K562 (cell line): ENCODE measurements around the gene KCNE1. TPM values are rescaled to one million over a fixed set of nuclear protein-coding genes. Genes with fewer than 3 reads are reported as not detected.

Experiments
- CBFA2T2 ChIP-seq: fragments of 450-650 bp; conservative IDR thresholded peaks from 2 replicates; pipeline ENCODE4 v1.6.1; 2017; ENCODE audit warnings: mild to moderate bottlenecking
- DNMT1 ChIP-seq: fragments of 450-650 bp; IDR thresholded peaks from 2 replicates; pipeline ENCODE4 v1.6.1; 2016; ENCODE audit warnings: antibody characterized with exemption, mild to moderate bottlenecking
- GMEB1 ChIP-seq: fragments of 250-450 bp; sonication (Bioruptor Pico); IDR thresholded peaks from 2 replicates; pipeline ENCODE4 v1.4.0; 2020; ENCODE audit warnings: mild to moderate bottlenecking
- MYC ChIP-seq, 2 experiments: fragments of 250-450 bp in 1 of 2; sonication (Bioruptor Pico) in 1 of 2; IDR thresholded peaks; 2 replicates each; pipeline versions ENCODE4 v1.5.1 to v1.6.1; 2012 to 2021; ENCODE audit warnings: low read depth in 2 of 2, borderline replicate concordance in 1 of 2, improper control_type of control experiment in 1 of 2, low read length in 1 of 2, mild to moderate bottlenecking in 1 of 2, moderate library complexity in 1 of 2
- NFXL1 ChIP-seq: fragments of 450-650 bp; formaldehyde crosslinking; IDR thresholded peaks from 2 replicates; pipeline ENCODE4 v1.4.0; 2021; ENCODE audit warnings: mild to moderate bottlenecking
- RBM17 ChIP-seq: fragments of 200-400 bp; formaldehyde crosslinking; IDR thresholded peaks from 2 replicates; pipeline ENCODE4 v1.6.1; 2017; ENCODE audit warnings: low read depth, mild to moderate bottlenecking, low read length, borderline replicate concordance
- RHOXF2B ChIP-seq: fragments of 250-450 bp; sonication (Bioruptor Pico); conservative IDR thresholded peaks from 2 replicates; pipeline ENCODE4 v1.5.1; 2021
- RNF2 ChIP-seq: sonication (generic); IDR thresholded peaks from 2 replicates; pipeline ENCODE4 v1.6.1; 2016
- ZNF174 ChIP-seq: fragments of 250-450 bp; sonication (Bioruptor Pico); IDR thresholded peaks from 2 replicates; pipeline ENCODE4 v1.4.0; 2020; ENCODE audit warnings: mild to moderate bottlenecking
- ZNF197 ChIP-seq: fragments of 200-800 bp; sonication (Bioruptor generic); IDR thresholded peaks from 2 replicates; pipeline ENCODE4 v1.6.1; 2016; ENCODE audit warnings: low read depth, missing genetic modification characterization, missing compliant biosample characterization
- ZNF263 ChIP-seq: sonication (generic); formaldehyde crosslinking; IDR thresholded peaks from 2 replicates; pipeline ENCODE4 v1.8.0; 2022; ENCODE audit warnings: mild to moderate bottlenecking, missing genetic modification reagents, borderline replicate concordance
- ZSCAN32 ChIP-seq: fragments of 450-650 bp; formaldehyde crosslinking; IDR thresholded peaks from 2 replicates; pipeline ENCODE4 v1.4.0; 2020; ENCODE audit warnings: mild to moderate bottlenecking, moderate library complexity
- polyA plus RNA-seq, 8 experiments: library from polyadenylated mRNA; depleted of rRNA in 4 of 8; stranded (reverse) in 5 of 8; unstranded in 3 of 8; fragments of >200 nt; fragmentation: Nextera tagmentation in 2 of 8; fragmentation: Illumina TruSeq in 1 of 8; extraction: Ambion mirVana in 2 of 8; extraction: Trizol in 1 of 8; gene quantifications; 2 replicates each; pipeline versions ENCODE4 v1.2.1 to v1.2.3, GENCODE V29; 2011 to 2014; ENCODE audit warnings: inconsistent platforms in 1 of 8, missing spikeins in 1 of 8
- total RNA-seq, 7 experiments: library from RNA; depleted of rRNA in 6 of 7; stranded (reverse); fragments of >200 nt in 6 of 7; fragmentation: Illumina TruSeq in 2 of 7; extraction: Trizol in 2 of 7; gene quantifications; 2 replicates each; pipeline versions ENCODE4 v1.2.1 to v1.2.3, GENCODE V29; 2011 to 2021; ENCODE audit warnings: low replicate concordance in 1 of 7
- TF ChIP-seq, protein P1 (sequence below): fragments of 450-650 bp; IDR thresholded peaks from 2 replicates; pipeline ENCODE4 v1.6.1; 2018; ENCODE audit warnings: mild to moderate bottlenecking, low read depth; ENCODE audit not compliant: partially characterized antibody
- TF ChIP-seq, protein P2 (sequence below), 2 experiments: fragments of 450-650 bp; formaldehyde crosslinking in 1 of 2; IDR thresholded peaks; 2 replicates each; pipeline versions ENCODE4 v1.4.0 to v1.6.1; 2014 to 2020; ENCODE audit warnings: mild to moderate bottlenecking in 2 of 2, borderline replicate concordance in 1 of 2, low read depth in 1 of 2

Gene KCNE1
- total and polyA plus RNA-seq, 9 of the 15 experiments (the other 6 are each of a cell fraction or from before 2014, with no cell fraction given), result 0.05 to 0.22 (median 0.11) TPM; not detected in 3

DNA sequence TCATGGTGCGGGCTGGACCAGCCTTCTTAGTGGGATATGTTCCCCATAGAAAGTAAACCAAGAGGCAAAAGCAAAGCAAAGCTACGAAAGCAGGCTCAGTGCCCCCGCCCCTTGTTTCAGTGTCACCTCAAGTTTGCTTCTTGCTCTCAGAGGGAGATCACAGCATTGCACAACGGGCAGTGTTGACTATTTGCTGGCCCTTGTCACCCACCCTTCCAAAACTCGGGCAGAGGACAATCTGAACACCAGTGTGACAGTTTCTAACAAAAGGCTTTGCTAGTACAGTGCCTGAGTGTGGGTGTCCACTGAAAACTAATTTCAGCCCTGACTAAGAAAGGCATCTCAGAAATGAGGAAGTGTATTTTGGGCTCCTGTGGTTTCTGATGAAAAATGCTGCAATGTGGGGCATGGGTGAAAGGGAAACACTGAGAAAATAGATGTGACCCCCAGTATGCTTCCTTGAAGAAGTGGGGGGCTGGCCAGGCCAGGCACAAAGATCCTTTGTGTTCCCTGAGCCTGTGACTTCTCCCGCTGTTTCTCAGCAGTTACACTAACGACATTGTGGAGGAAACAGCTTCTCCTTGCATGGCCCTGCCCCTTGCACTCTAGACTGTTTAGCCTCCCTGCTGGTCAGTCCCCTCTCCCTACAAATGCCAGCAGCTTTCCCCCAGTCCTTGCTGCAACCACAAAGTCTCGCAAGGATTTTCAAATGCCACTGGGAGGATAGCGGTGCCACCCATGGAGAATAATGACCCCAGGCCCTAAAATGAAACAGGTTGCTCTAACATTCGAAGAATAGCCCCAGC lies 33.3 kb upstream of the KCNE1 start (continued):
- TF ChIP-seq, protein P1, sequence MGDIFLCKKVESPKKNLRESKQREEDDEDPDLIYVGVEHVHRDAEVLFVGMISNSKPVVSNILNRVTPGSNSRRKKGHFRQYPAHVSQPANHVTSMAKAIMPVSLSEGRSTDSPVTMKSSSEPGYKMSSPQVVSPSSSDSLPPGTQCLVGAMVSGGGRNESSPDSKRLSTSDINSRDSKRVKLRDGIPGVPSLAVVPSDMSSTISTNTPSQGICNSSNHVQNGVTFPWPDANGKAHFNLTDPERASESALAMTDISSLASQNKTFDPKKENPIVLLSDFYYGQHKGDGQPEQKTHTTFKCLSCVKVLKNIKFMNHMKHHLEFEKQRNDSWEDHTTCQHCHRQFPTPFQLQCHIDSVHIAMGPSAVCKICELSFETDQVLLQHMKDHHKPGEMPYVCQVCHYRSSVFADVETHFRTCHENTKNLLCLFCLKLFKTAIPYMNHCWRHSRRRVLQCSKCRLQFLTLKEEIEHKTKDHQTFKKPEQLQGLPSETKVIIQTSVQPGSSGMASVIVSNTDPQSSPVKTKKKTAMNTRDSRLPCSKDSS, result no peak
- no peak for TF ChIP-seq DNMT1
- TF ChIP-seq ZNF197 (CRISPR knock-in tag), result peak; percentile 66; the same call in 1 of the 2 replicates
- TF ChIP-seq NFXL1 (CRISPR knock-in tag), result peak; percentile 69; the same call in 1 of the 2 replicates
- TF ChIP-seq RHOXF2B (CRISPR knock-in tag), result no peak
- no peak for TF ChIP-seq RBM17
- TF ChIP-seq ZNF174 (CRISPR knock-in tag), result no peak
- TF ChIP-seq, protein P2, sequence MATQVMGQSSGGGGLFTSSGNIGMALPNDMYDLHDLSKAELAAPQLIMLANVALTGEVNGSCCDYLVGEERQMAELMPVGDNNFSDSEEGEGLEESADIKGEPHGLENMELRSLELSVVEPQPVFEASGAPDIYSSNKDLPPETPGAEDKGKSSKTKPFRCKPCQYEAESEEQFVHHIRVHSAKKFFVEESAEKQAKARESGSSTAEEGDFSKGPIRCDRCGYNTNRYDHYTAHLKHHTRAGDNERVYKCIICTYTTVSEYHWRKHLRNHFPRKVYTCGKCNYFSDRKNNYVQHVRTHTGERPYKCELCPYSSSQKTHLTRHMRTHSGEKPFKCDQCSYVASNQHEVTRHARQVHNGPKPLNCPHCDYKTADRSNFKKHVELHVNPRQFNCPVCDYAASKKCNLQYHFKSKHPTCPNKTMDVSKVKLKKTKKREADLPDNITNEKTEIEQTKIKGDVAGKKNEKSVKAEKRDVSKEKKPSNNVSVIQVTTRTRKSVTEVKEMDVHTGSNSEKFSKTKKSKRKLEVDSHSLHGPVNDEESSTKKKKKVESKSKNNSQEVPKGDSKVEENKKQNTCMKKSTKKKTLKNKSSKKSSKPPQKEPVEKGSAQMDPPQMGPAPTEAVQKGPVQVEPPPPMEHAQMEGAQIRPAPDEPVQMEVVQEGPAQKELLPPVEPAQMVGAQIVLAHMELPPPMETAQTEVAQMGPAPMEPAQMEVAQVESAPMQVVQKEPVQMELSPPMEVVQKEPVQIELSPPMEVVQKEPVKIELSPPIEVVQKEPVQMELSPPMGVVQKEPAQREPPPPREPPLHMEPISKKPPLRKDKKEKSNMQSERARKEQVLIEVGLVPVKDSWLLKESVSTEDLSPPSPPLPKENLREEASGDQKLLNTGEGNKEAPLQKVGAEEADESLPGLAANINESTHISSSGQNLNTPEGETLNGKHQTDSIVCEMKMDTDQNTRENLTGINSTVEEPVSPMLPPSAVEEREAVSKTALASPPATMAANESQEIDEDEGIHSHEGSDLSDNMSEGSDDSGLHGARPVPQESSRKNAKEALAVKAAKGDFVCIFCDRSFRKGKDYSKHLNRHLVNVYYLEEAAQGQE (IDR thresholded peaks at IDR 0.05; ENCODE audit: borderline replicate concordance), result no peak; the same call in 1 of the 2 replicates
- TF ChIP-seq, protein P2 (CRISPR knock-in tag; IDR thresholded peaks at IDR 0.05; ENCODE audit: low read depth), result no peak
- TF ChIP-seq RNF2, result peak; percentile 77; the same call in 1 of the 2 replicates
- TF ChIP-seq MYC (IDR thresholded peaks at IDR 0.05; ENCODE audit: low read depth, low read length), result peak; percentile 51; the same call in 1 of the 2 replicates
- TF ChIP-seq MYC (CRISPR knock-in tag; IDR thresholded peaks at IDR 0.05; ENCODE audit: borderline replicate concordance, low read depth), result peak; percentile 46; the same call in 1 of the 2 replicates
- peak; percentile 68; the same call in 1 of the 2 replicates for TF ChIP-seq ZSCAN32
- no peak for TF ChIP-seq CBFA2T2
- TF ChIP-seq ZNF263 (CRISPR knock-in tag), result no peak
- TF ChIP-seq GMEB1, result peak; percentile 23; the same call in 1 of the 2 replicates
